ENCODE results near the gene AR. TPM values are rescaled to one million over a fixed set of nuclear protein-coding genes. Genes with fewer than 3 reads are reported as not detected.

AR gene
- total RNA-seq, 1 donor from 2014 or later: 7.2 TPM

DNA sequence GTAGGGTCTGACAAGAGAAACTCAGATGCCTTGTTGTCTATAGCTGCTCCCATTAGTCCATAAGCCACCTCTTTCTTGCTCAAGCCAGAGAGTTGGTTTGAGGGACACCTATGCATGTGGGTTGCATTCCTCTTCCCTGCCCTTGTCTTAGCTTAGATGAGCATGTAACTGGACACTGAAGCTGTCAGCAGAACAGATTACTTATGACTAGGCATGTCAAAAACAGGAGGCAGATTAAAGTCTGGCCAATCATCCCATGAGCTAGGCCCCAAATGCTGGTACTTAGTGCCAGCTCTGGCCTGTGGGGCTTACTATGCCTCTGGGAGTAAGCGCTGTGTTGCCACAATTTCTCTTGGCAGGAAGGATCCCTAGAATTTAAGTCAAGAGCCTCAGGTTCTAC lies 215.2 kb downstream of the AR start:
- no peaks in the 10 kb centered on the region for H3K27me3 Mint-ChIP-seq (ENCODE audit: low read depth)
- H3K4me1 Mint-ChIP-seq: no peaks in the 10 kb centered on the region
- DNase-seq (ENCODE audit: low spot score in 2 of 2, unreplicated experiment in 2 of 2): no peak
- no peaks in the 10 kb centered on the region for H3K36me3 Mint-ChIP-seq
- H3K9me3 Mint-ChIP-seq: peaks cover 37% of the 10 kb centered on the region
- no peak overlapping the region for H3K27ac Mint-ChIP-seq
- TF ChIP-seq, protein P1, sequence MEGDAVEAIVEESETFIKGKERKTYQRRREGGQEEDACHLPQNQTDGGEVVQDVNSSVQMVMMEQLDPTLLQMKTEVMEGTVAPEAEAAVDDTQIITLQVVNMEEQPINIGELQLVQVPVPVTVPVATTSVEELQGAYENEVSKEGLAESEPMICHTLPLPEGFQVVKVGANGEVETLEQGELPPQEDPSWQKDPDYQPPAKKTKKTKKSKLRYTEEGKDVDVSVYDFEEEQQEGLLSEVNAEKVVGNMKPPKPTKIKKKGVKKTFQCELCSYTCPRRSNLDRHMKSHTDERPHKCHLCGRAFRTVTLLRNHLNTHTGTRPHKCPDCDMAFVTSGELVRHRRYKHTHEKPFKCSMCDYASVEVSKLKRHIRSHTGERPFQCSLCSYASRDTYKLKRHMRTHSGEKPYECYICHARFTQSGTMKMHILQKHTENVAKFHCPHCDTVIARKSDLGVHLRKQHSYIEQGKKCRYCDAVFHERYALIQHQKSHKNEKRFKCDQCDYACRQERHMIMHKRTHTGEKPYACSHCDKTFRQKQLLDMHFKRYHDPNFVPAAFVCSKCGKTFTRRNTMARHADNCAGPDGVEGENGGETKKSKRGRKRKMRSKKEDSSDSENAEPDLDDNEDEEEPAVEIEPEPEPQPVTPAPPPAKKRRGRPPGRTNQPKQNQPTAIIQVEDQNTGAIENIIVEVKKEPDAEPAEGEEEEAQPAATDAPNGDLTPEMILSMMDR (IDR thresholded peaks at IDR 0.05; ENCODE audit: unreplicated experiment): no peak
- H3K4me3 Mint-ChIP-seq: no peak overlapping the region

DNA sequence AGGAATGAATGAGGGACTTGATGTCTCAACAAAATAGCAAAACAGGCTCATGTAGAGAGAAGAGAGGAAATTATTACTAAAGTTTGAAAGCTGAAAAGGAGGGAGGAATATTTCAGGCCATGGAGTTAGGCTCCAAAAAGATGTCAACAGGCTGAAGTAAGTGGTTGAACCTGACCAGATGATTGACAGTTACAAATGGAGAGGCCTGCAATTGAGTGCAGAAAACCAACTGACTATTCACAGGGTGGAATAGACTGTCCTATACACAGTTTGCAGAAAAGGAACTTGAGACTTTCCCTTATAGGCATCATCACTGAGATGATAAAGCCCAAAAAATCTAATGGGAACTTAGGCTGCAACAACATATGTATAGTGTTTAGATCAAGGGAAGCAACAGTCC lies 233.3 kb downstream of the AR start:
- DNase-seq (ENCODE audit: low spot score in 2 of 2, unreplicated experiment in 2 of 2): no peak
- TF ChIP-seq, protein P1 (IDR thresholded peaks at IDR 0.05; ENCODE audit: unreplicated experiment): no peak
- Mint-ChIP-seq H3K4me1 (peaks cover 4% of the 10 kb centered on the region), H3K4me3 (no peak overlapping the region), H3K27me3 (ENCODE audit: low read depth) (no peaks in the 10 kb centered on the region), H3K36me3 (no peaks in the 10 kb centered on the region), H3K9me3 (peaks cover 54% of the 10 kb centered on the region), H3K27ac (no peak overlapping the region)

DNA sequence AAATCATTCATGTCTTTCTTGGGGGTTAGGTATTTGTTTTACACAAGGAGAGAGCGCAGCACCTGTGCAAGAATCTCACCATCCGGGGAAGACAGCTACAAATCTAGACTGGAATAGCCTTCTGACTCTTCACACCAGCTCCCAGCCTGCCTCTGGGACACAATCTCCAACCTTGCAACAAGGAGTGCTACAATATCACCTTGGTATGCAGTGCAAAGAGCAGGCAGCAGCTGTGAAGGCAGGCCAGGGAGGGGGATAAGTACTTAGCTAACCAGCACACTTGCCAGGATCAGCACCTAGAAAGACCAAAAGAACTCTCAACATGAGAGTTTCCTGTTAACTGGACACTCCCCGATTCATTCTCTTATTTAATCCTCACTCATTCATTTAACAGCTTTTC lies 235.3 kb downstream of the AR start:
- H3K4me1 Mint-ChIP-seq: peaks cover 4% of the 10 kb centered on the region
- H3K36me3 Mint-ChIP-seq: no peaks in the 10 kb centered on the region
- no peaks in the 10 kb centered on the region for H3K27me3 Mint-ChIP-seq (ENCODE audit: low read depth)
- peaks cover 40% of the 10 kb centered on the region for H3K9me3 Mint-ChIP-seq
- H3K27ac Mint-ChIP-seq: no peak overlapping the region
- H3K4me3 Mint-ChIP-seq: no peak overlapping the region
- TF ChIP-seq, protein P1 (IDR thresholded peaks at IDR 0.05; ENCODE audit: unreplicated experiment): no peak
- no peak for DNase-seq (ENCODE audit: low spot score in 2 of 2, unreplicated experiment in 2 of 2)

Measured in mesothelial cell of epicardium (in vitro differentiated cells).